PFSK-1 (cell line): ENCODE data around the gene PASK.

Experiments used
- FOXP2 ChIP-seq: optimal IDR thresholded peaks from 2 replicates; pipeline ENCODE3; 2011; ENCODE audit warnings: borderline replicate concordance, control low read depth, inconsistent platforms; ENCODE audit not compliant: insufficient read depth; ENCODE audit errors: extremely low read length, extremely low read depth
- POLR2AphosphoS5 ChIP-seq: IDR thresholded peaks from 2 replicates; pipeline ENCODE4 v1.6.1; 2012; ENCODE audit warnings: low read depth, mild to moderate bottlenecking, control low read depth, low read length, moderate library complexity
- SIN3A ChIP-seq: IDR thresholded peaks from 2 replicates; pipeline ENCODE4 v1.6.1; 2012; ENCODE audit warnings: mild to moderate bottlenecking, low read length, moderate library complexity, borderline replicate concordance; ENCODE audit not compliant: insufficient read depth
- TAF1 ChIP-seq: IDR thresholded peaks from 2 replicates; pipeline ENCODE4 v1.6.1; 2012; ENCODE audit warnings: low read length, control low read depth, borderline replicate concordance; ENCODE audit not compliant: insufficient read depth
- TF ChIP-seq, protein P1 (sequence below), 2 experiments: IDR thresholded peaks; 2 replicates each; pipeline versions ENCODE4 v1.6.1 to v1.8.0; 2011 to 2012; ENCODE audit warnings: low read depth in 2 of 2, low read length in 2 of 2, control low read depth in 1 of 2, inconsistent platforms in 1 of 2, mild to moderate bottlenecking in 1 of 2, moderate library complexity in 1 of 2; ENCODE audit not compliant: insufficient read depth in 1 of 2

The PASK gene

GRCh38 chr2:241134711-241135110 is 14.6 kb downstream of the PASK start:
- TF ChIP-seq SIN3A (no peak), POLR2AphosphoS5 (no peak), TAF1 (no peak), FOXP2 (no peak)
- TF ChIP-seq, protein P1, sequence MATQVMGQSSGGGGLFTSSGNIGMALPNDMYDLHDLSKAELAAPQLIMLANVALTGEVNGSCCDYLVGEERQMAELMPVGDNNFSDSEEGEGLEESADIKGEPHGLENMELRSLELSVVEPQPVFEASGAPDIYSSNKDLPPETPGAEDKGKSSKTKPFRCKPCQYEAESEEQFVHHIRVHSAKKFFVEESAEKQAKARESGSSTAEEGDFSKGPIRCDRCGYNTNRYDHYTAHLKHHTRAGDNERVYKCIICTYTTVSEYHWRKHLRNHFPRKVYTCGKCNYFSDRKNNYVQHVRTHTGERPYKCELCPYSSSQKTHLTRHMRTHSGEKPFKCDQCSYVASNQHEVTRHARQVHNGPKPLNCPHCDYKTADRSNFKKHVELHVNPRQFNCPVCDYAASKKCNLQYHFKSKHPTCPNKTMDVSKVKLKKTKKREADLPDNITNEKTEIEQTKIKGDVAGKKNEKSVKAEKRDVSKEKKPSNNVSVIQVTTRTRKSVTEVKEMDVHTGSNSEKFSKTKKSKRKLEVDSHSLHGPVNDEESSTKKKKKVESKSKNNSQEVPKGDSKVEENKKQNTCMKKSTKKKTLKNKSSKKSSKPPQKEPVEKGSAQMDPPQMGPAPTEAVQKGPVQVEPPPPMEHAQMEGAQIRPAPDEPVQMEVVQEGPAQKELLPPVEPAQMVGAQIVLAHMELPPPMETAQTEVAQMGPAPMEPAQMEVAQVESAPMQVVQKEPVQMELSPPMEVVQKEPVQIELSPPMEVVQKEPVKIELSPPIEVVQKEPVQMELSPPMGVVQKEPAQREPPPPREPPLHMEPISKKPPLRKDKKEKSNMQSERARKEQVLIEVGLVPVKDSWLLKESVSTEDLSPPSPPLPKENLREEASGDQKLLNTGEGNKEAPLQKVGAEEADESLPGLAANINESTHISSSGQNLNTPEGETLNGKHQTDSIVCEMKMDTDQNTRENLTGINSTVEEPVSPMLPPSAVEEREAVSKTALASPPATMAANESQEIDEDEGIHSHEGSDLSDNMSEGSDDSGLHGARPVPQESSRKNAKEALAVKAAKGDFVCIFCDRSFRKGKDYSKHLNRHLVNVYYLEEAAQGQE (IDR thresholded peaks at IDR 0.05; ENCODE audit: insufficient read depth in 1 of 2, low read depth in 2 of 2, low read length in 2 of 2): no peak

GRCh38 chr2:241133436-241133820 is 15.8 kb downstream of the PASK start:
- no peak for TF ChIP-seq SIN3A
- no peak for TF ChIP-seq POLR2AphosphoS5
- TF ChIP-seq, protein P1 (IDR thresholded peaks at IDR 0.05; ENCODE audit: insufficient read depth in 1 of 2, low read depth in 2 of 2, low read length in 2 of 2): no peak
- TF ChIP-seq TAF1: no peak
- TF ChIP-seq FOXP2: no peak

GRCh38 chr2:241132538-241133435 is 16.5 kb downstream of the PASK start:
- TF ChIP-seq SIN3A: no peak
- TF ChIP-seq, protein P1 (IDR thresholded peaks at IDR 0.05; ENCODE audit: insufficient read depth in 1 of 2, low read depth in 2 of 2, low read length in 2 of 2): no peak
- TF ChIP-seq TAF1: no peak
- no peak for TF ChIP-seq FOXP2
- TF ChIP-seq POLR2AphosphoS5: no peak

GRCh38 chr2:241131531-241131930 is 17.7 kb downstream of the PASK start:
- TF ChIP-seq TAF1: no peak
- TF ChIP-seq SIN3A: no peak
- TF ChIP-seq, protein P1 (IDR thresholded peaks at IDR 0.05; ENCODE audit: insufficient read depth in 1 of 2, low read depth in 2 of 2, low read length in 2 of 2): no peak
- no peak for TF ChIP-seq POLR2AphosphoS5
- TF ChIP-seq FOXP2: no peak
